ENCODE results near the gene SLC35G3. TPM values are rescaled to one million over a fixed set of nuclear protein-coding genes. Genes with fewer than 3 reads are reported as not detected.

The SLC35G3 gene
- total and polyA plus RNA-seq, 2 of the 4 experiments (the other 2 are of a cell fraction) = not detected

GRCh38 chr17:35166526-35166925 lies 27.7 kb downstream of the SLC35G3 start:
- Histone ChIP-seq H3K4ac (ENCODE audit: low read depth, low read length) (no peak overlapping the region), H3K4me1 (ENCODE audit: control insufficient read depth, insufficient read depth, low read length) (peaks cover 4% of the 10 kb centered on the region; the same call in 1 of the 2 replicates), H3K9ac (ENCODE audit: low read depth, low read length) (no peak overlapping the region), H4K5ac (ENCODE audit: low read depth, low read length) (no peak overlapping the region), H3K14ac (replicated peaks; ENCODE audit: low read depth, low read length) (no peak overlapping the region), H4K20me1 (ENCODE audit: insufficient read depth, low read length) (no peaks in the 10 kb centered on the region), H3K4me3 (ENCODE audit: insufficient read depth, low read depth, low read length) (no peak overlapping the region), H2AFZ (replicated peaks; ENCODE audit: low read length, poor library complexity) (no peak overlapping the region), H2BK5ac (ENCODE audit: low read depth, low read length, poor library complexity, severe bottlenecking) (no peak overlapping the region), H4K8ac (ENCODE audit: low read depth in 2 of 2, low read length in 2 of 2) (no peak overlapping the region), H3K27ac (ENCODE audit: insufficient read depth, low read length) (no peak overlapping the region), H3K23ac (ENCODE audit: low read depth, low read length) (no peak overlapping the region), H3K79me1 (ENCODE audit: low read depth in 1 of 2, low read length in 2 of 2) (no peaks in the 10 kb centered on the region), H3K36me3 (ENCODE audit: control insufficient read depth, insufficient read depth, low read length) (no peaks in the 10 kb centered on the region), H3K56ac (ENCODE audit: extremely low read depth, insufficient read depth, low read length) (no peak overlapping the region), H2AK9ac (replicated peaks; ENCODE audit: low read depth, low read length, poor library complexity) (no peak overlapping the region), H2BK120ac (ENCODE audit: low read depth, low read length) (no peak overlapping the region), H2AK5ac (ENCODE audit: low read depth, low read length) (no peak overlapping the region), H3K9me1 (ENCODE audit: insufficient read depth, low read length) (0 out of 2 replicates have a peak, but pooled peaks cover 5% of the 10 kb centered on the region), H3K4me2 (ENCODE audit: low read depth, low read length) (no peak overlapping the region), H4K91ac (ENCODE audit: insufficient read depth, low read depth, low read length) (no peak overlapping the region), H2BK15ac (ENCODE audit: low read depth, low read length) (no peak overlapping the region), H3K18ac (ENCODE audit: low read depth, low read length) (no peak overlapping the region), H2BK20ac (ENCODE audit: low read depth, low read length) (no peak overlapping the region), H3K9me3 (ENCODE audit: control insufficient read depth, insufficient read depth, low read length) (no peaks in the 10 kb centered on the region), H3K27me3 (ENCODE audit: control insufficient read depth, insufficient read depth, low read length) (peaks cover 16% of the 10 kb centered on the region)
- in situ Hi-C loops (cut with MboI; ENCODE audit: low sequenced_read_pairs) = loop anchor here (5.0 kb wide), 1 partner anchor 371 kb away; the partner anchor contains the start of gene SLFN12L
- intact Hi-C loops (cut with micrococcal nuclease) = no loop called here
- dilution Hi-C loops (cut with HindIII; ENCODE audit: low sequenced_read_pairs, unreplicated experiment) = no loop called here
- TF ChIP-seq FOS (IDR thresholded peaks at IDR 0.05; ENCODE audit: low read depth, low read length) (no peak), CTCF (conservative IDR thresholded peaks at IDR 0.05; ENCODE audit: low read depth, low read length) (no peak), MAZ (IDR thresholded peaks at IDR 0.05; ENCODE audit: borderline replicate concordance, low read depth, low read length) (no peak), RFX5 (IDR thresholded peaks at IDR 0.05; ENCODE audit: low read depth, low read length) (no peak), NFE2L2 (IDR thresholded peaks at IDR 0.05; ENCODE audit: low read depth, low read length) (no peak), POLR2A (IDR thresholded peaks at IDR 0.05; ENCODE audit: low read depth, low read length) (no peak)
- BruUV-seq (replicated peaks) = no TSS peak
- ChIA-PET CTCF (no interaction called here), POLR2A (ENCODE audit: unreplicated experiment) (no interaction called here)
- no peak for ATAC-seq (ENCODE audit: low read depth)
- no CpG with 5 or more reads among the region's 5 CpGs for whole genome bisulfite sequencing, 2 experiments (ENCODE audit: extremely low coverage in 2 of 2, insufficient read length in 1 of 2)
- no peak for DNase-seq
